ENCODE measurements around the gene OR52I1.

The OR52I1 gene

DNA sequence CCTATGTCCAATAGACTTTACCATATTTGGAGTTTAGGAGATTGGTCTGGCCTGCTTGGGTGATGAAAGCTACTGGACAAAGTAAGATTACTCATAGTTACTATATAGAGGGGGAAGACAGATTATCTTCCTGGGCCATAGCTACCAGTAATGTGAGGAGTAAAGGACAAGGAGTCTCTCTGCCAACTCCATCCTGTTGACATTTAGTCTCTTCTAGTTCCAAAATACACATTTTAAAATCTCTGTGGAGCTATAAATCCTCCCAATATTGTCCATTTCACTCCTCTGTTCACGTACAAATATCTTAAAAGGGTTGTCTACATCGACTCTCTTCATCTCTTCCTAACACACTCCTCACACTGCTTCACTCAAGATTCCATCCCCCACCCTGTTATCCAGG is 42.3 kb downstream of the OR52I1 start:
- Histone ChIP-seq H3K79me2 (ENCODE audit: insufficient read depth, low read length) (no peaks in the 10 kb centered on the region), H3K36me3 (ENCODE audit: low read length) (no peaks in the 10 kb centered on the region), H3K4me3 (ENCODE audit: insufficient read depth, low read length, poor library complexity, severe bottlenecking) (no peak overlapping the region), H3K9ac (ENCODE audit: low read length) (no peak overlapping the region), H2AFZ (ENCODE audit: low read depth, low read length, severe bottlenecking) (no peak overlapping the region), H4K20me1 (ENCODE audit: low read depth, low read length) (no peaks in the 10 kb centered on the region), H3K27ac (ENCODE audit: low read depth, low read length) (no peak overlapping the region), H3K9me3 (ENCODE audit: insufficient read depth, low read length) (no peaks in the 10 kb centered on the region), H3K27me3 (ENCODE audit: low read length) (no peaks in the 10 kb centered on the region), H3K4me2 (ENCODE audit: low read depth, low read length, poor library complexity, severe bottlenecking) (no peak overlapping the region), H3K9me2 (replicated peaks; ENCODE audit: insufficient read depth, low read length) (no peaks in the 10 kb centered on the region), H3F3A (ENCODE audit: insufficient read depth) (no peaks in the 10 kb centered on the region)
- TF ChIP-seq, protein P1, sequence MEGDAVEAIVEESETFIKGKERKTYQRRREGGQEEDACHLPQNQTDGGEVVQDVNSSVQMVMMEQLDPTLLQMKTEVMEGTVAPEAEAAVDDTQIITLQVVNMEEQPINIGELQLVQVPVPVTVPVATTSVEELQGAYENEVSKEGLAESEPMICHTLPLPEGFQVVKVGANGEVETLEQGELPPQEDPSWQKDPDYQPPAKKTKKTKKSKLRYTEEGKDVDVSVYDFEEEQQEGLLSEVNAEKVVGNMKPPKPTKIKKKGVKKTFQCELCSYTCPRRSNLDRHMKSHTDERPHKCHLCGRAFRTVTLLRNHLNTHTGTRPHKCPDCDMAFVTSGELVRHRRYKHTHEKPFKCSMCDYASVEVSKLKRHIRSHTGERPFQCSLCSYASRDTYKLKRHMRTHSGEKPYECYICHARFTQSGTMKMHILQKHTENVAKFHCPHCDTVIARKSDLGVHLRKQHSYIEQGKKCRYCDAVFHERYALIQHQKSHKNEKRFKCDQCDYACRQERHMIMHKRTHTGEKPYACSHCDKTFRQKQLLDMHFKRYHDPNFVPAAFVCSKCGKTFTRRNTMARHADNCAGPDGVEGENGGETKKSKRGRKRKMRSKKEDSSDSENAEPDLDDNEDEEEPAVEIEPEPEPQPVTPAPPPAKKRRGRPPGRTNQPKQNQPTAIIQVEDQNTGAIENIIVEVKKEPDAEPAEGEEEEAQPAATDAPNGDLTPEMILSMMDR (IDR thresholded peaks at IDR 0.05; ENCODE audit: insufficient read depth, low read length, poor library complexity, severe bottlenecking), result no peak
- no peak for TF ChIP-seq EZH2phosphoT487 (conservative IDR thresholded peaks at IDR 0.05; ENCODE audit: low read length)

DNA sequence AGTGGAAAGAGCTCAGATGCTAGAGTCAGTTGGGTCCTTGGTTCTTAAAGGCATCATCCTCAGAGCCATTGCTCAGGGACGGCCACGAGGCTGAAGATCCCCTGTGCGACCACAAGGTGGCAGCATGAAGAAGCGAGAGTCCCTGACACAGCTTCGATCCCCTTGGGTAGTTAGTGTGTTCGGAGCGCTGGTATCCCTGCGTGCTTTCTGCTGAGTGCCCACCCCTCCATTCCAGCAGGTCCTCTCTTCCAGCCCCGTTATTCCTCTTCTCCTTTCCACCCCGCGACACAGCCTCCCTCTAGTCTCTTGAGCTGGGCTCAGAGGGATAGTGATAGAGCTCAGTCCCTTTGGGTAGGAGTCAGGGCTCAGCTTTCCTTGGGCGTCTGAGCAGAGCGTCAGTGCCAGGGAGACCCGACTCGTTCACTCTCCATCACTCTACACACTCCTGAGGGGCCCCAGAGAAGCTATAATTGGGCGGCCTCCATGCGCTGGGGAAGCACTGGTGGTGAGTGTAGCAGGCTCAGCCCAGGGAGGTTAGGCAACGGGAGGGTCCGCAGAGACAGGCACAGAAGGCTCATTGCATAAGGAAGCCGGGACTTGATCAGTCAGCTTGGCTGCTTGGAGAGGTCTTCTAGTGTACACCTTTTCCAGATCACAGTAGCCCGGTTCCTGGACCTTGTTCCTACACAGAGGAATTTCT is 43.3 kb downstream of the OR52I1 start, which contains the start of gene OR51D1:
Gene OR51D1, plus strand, starts transcription at position 516 of the 700 bp plus-strand sequence. CDS start 2,314 bp downstream, outside the sequence.
- Histone ChIP-seq H3K27ac (ENCODE audit: low read depth, low read length) (no peak within 1 kb of the TSS), H2AFZ (ENCODE audit: low read depth, low read length, severe bottlenecking) (no peak within 1 kb of the TSS), H3K27me3 (ENCODE audit: low read length) (no peaks in the 10 kb centered on the region)

DNA sequence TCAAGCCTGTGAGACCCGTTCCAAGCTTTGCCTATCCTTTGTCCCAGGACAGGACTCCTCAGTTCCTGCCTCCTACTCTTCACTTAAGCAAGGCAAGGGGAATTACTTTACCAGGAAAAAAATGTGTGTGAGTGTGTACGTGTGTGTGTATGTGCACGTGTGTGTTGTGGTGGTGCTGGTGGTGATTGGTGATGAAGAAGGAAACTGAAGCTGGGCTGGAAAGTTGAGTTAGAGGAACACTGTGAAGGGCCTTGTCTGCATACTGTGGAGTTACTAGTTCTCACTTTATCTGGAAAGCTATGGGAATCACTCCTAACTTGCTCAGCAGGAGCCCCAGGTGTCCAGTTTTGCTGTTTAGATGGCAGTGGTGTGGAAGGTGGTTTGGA is 43.8 kb downstream of the OR52I1 start:
- Histone ChIP-seq H3K9me2 (replicated peaks; ENCODE audit: insufficient read depth, low read length) (no peaks in the 10 kb centered on the region), H3K9ac (ENCODE audit: low read length) (no peak overlapping the region), H2AFZ (ENCODE audit: low read depth, low read length, severe bottlenecking) (no peak overlapping the region), H3K4me3 (ENCODE audit: insufficient read depth, low read length, poor library complexity, severe bottlenecking) (no peak overlapping the region), H4K20me1 (ENCODE audit: low read depth, low read length) (no peaks in the 10 kb centered on the region), H3K27me3 (ENCODE audit: low read length) (no peaks in the 10 kb centered on the region), H3K36me3 (ENCODE audit: low read length) (no peaks in the 10 kb centered on the region), H3K4me2 (ENCODE audit: low read depth, low read length, poor library complexity, severe bottlenecking) (no peak overlapping the region), H3K9me3 (ENCODE audit: insufficient read depth, low read length) (no peaks in the 10 kb centered on the region), H3K27ac (ENCODE audit: low read depth, low read length) (no peak overlapping the region), H3K79me2 (ENCODE audit: insufficient read depth, low read length) (no peaks in the 10 kb centered on the region), H3F3A (ENCODE audit: insufficient read depth) (no peaks in the 10 kb centered on the region)
- TF ChIP-seq, protein P1 (IDR thresholded peaks at IDR 0.05; ENCODE audit: insufficient read depth, low read length, poor library complexity, severe bottlenecking), result no peak
- TF ChIP-seq EZH2phosphoT487 (conservative IDR thresholded peaks at IDR 0.05; ENCODE audit: low read length), result no peak

More for the DNA sequence above, 43.3 kb downstream of the OR52I1 start, which contains the start of gene OR51D1:
- TF ChIP-seq EZH2phosphoT487 (conservative IDR thresholded peaks at IDR 0.05; ENCODE audit: low read length), result no peak
- TF ChIP-seq, protein P1 (IDR thresholded peaks at IDR 0.05; ENCODE audit: insufficient read depth, low read length, poor library complexity, severe bottlenecking), result peak; percentile 87
- H3K79me2 ChIP-seq (ENCODE audit: insufficient read depth, low read length), result no peaks in the 10 kb centered on the region
- H3K4me2 ChIP-seq (ENCODE audit: low read depth, low read length, poor library complexity, severe bottlenecking), result no peak within 1 kb of the TSS
- no peaks in the 10 kb centered on the region for H3K36me3 ChIP-seq (ENCODE audit: low read length)
- H3K9me3 ChIP-seq (ENCODE audit: insufficient read depth, low read length), result no peaks in the 10 kb centered on the region
- no peak within 1 kb of the TSS for H3K4me3 ChIP-seq (ENCODE audit: insufficient read depth, low read length, poor library complexity, severe bottlenecking)
- no peak within 1 kb of the TSS for H3K9ac ChIP-seq (ENCODE audit: low read length)
- no peaks in the 10 kb centered on the region for H3F3A ChIP-seq (ENCODE audit: insufficient read depth)
- no peaks in the 10 kb centered on the region for H4K20me1 ChIP-seq (ENCODE audit: low read depth, low read length)
- H3K9me2 ChIP-seq (replicated peaks; ENCODE audit: insufficient read depth, low read length), result no peaks in the 10 kb centered on the region
